GM21576 (cell line): ENCODE data around the gene PNPLA3.

Experiments
- ATAC-seq: cut with Tn5 transposase; IDR thresholded peaks from one replicate; pipeline ENCODE4 v1.9.1; 2021; ENCODE audit warnings: mild to moderate bottlenecking, moderate library complexity; ENCODE audit not compliant: unreplicated experiment

PNPLA3 gene

DNA sequence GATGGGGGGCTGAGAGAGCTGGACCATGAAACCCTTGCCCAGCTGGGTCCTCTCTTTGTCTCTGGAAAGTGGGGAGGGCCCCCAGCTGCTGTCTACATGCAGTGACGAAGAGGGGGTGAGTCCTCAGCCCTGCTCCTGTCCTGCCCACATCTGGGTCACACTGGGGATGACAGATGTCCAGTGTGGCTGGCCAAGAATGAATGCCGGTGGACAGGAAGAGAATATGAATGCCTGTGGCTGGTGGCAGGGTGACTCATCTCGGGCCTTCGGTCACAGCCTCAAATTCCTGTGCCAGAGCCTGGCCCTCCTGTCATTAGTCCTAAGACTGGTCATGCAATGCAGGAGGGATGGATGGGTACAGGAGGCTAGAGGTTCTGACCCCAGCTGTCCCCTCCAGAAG, 2.2 kb upstream of the PNPLA3 start:
- ATAC-seq, result no peak

DNA sequence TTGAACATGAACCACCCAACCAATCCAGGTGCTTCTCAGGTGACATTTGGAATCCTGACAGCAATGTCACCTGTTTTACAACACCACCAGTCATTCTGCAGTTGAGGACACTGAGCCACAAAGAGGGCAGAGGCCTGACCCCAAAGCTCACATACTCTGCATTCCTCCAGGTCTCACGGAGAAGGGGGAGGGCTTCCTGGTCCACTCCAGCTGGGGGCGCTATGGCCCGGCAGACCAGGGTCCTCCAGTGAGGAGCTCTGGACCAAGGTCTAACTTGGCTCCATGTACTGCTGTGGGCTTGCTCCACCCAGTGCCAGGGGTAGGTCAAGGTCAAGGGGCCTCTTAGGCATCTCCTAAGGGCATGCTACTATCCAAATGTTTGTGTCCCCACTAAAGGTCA, 1.5 kb upstream of the PNPLA3 start:
- no peak for ATAC-seq

- ATAC-seq, result no peak
These were observed 414 bp upstream of the PNPLA3 start for GRCh38 chr22:43923191-43923590.

- ATAC-seq, result no peak
These were observed 1.3 kb downstream of the PNPLA3 start for GRCh38 chr22:43924877-43925276.

- no peak for ATAC-seq
These were observed 2.1 kb downstream of the PNPLA3 start for GRCh38 chr22:43925433-43926348.

DNA sequence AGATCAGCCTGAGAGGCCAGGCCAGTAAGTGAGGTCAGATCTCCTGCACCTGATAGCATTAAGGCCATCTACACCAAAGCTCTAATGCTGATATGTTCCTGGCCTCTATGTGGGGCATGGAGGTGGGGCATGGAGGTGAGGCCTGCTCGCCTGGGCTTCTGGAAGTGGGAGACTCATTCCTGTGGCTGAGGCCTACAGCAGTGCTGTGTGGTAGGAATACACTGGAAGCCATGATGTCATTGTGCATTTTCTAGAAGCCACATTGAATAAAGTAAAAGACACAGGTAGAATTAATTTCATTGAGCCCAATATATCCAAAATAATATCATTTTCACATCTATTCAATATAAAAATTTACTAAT, 2.7 kb downstream of the PNPLA3 start:
- ATAC-seq, result no peak

GRCh38 chr22:43928468-43928867, 4.9 kb downstream of the PNPLA3 start:
- no peak for ATAC-seq

DNA sequence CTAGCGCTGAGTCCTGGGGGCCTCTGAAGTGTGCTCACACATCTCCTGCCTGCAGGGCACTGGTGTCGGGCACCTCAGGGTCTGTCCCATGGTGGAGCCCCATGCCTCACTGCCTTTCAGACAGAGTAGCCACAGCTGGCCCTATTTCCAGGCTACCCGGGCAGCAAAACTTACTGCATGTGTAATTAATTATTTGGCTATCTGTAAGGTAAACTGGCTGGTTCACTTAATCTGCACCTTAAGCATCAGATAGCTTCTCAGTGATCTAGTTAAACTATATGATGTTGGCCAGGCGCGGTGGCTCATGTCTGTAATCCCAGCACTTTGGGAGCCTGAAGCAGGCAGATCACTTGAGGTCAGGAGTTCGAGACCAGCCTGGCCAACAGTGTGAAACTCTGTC, 5.3 kb downstream of the PNPLA3 start:
- no peak for ATAC-seq

- no peak for ATAC-seq
These were observed 8.2 kb downstream of the PNPLA3 start for GRCh38 chr22:43931771-43932170.

GRCh38 chr22:43941449-43941848, 17.8 kb downstream of the PNPLA3 start:
- no peak for ATAC-seq

DNA sequence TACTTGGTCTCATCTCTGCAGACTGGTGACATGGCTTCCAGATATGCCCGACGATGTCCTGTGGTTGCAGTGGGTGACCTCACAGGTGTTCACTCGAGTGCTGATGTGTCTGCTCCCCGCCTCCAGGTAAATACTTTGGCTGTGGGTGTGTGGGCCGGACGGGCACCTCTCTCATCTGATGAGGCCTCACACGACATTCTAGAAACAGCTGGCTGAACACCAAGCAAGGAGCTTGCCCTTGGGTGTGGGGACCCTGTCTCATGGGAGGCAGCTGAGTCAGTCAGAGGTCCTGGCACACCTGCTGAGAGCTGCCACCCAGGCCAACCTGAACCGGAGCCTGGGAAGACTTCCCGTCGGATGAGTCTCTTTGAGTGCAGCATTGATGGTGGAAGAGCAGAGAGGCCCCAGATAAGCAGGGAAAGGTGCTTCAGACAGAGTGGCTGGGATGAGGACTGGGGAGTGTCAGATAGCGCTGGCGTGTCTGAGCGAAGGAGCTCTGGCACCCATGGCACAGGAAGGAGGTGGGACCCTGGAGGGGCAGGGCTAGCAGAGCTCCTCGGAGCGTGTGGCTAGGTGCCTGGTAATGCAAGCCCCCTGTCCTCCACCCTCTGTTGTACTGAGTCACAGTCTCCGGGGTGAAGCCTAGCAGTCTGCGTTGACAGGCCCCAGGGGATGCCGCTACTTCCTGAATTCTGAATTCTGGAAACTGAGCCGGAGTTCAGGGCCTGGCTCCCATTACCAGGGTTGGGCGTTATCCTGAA, 21.2 kb downstream of the PNPLA3 start:
- no peak for ATAC-seq

- ATAC-seq, result no peak
These were observed 22.2 kb downstream of the PNPLA3 start for GRCh38 chr22:43945632-43946383.

DNA sequence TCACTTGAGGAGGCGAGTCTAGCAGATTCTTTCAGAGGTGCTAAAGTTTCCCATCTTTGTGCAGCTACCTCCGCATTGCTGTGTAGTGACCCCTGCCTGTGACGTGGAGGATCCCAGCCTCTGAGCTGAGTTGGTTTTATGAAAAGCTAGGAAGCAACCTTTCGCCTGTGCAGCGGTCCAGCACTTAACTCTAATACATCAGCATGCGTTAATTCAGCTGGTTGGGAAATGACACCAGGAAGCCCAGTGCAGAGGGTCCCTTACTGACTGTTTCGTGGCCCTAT, 22.7 kb downstream of the PNPLA3 start:
- no peak for ATAC-seq

DNA sequence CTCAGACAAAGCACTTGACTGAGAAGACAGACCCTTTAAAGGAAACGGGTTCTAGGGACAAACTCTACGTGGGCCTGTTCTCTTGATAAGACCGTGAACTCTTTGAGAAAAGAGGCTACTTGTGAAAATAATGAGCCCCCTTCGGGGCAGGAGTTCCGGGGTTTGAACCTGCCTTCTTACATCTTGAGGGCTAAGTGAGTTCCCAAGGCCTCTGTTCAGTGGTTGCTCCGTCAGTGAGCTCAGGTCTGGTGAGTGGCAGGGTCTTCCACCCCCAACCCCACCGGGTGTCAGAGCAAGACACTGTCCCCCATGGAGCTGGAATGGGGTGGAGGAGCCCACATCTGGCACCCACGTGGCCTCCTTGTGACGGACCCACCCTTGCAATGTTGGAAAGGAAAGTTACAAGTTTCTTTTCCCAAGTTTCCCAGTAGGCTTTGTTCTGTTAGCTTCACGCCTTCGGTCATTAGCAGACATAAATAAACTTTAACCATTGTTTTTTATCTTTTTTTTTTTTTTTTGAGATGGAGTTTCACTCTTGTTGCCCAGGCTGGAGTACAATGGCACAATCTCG, 25.3 kb downstream of the PNPLA3 start:
- no peak for ATAC-seq

DNA sequence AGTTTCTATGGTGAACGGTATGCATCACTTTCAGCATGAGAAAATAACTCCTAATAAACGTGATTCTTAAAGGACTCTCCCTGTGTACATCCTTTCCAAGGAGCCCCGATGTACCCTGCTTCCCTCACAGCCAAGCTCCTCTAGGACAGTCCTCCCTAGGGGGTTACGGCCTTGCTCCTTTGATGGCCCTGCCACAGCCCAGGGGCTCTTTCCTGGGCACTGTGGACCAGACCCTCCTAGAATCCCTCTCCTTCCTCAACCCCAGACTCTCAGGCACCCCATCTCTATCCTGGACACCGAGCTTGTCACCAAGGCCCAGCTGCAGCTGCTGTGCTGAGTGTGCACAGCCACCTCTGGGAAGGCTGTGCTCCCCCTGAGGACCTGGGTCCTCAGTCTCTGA, 27.8 kb downstream of the PNPLA3 start:
- ATAC-seq, result no peak

DNA sequence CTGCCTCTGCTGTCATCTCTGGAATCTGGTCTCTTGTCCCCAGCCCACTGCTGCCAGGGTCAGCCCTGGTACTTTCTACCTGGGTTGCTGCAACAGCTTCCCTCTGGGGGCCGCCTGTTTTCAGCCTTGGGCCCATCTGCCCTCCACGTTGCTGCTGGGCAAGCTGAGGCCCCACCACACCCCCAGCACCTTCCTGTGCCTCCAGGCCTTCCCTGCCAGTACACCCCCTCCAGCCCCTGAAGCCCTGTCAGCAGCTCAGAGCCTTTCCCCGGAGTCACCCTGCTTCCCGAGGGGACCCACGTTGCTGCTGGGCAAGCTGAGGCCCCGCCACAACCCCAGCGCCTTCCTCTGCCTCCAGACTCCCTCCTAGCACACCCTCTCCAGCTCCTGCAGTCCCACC, 28.4 kb downstream of the PNPLA3 start:
- no peak for ATAC-seq

GRCh38 chr22:43953988-43954785, 30.6 kb downstream of the PNPLA3 start:
- ATAC-seq, result no peak

DNA sequence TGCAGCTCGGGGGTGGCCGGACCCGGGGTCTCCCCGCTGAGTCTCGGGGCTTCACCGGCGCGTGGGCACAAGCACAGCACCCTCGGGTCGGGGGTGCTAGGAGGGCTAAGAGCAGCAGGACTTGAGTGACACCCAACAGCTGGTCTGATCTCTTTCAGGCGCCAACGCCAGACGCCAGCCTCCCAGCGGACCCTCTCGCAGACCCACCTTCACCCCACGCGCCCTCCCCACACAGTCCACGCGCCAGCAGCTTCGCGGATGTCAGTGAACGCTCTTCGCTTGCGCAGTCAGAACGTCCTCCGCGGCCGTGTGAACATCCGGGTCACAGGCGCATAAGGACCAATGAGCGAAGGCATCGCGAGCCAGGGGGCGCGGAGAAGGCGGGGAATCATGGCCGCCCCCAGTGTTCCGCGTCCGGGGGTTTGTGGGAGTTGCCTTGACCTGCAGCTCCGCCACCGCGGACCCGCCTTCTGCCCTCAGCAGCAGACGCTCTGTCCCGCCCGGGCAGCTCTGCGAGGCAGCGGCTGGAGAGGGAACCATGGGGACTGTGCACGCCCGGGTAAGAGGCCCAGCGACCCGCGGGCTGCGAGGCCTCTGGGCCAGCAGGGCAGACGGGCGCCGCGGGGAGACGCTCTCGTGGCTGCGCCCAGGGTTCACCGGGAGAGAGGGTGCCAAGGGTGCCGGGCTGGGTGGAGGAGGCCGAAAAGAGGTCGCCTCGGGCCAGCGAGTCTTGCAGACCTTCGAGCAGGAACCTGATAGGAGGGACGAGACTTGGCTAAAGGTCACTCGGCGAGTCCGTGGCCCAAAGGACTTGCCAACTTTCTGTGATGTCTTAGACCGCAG, 31.7 kb downstream of the PNPLA3 start, which contains the start of gene SAMM50:
Gene SAMM50, plus strand, starts transcription at position 403 of the 843 bp plus-strand sequence. Its CDS starts 136 bp downstream, at position 539.
- ATAC-seq, result peak; percentile 94
